MCF 10A (cell line): ENCODE measurements around the gene ASTN2. TPM values are rescaled to one million over a fixed set of nuclear protein-coding genes. Genes with fewer than 3 reads are reported as not detected.
A peak's percentile ranks its signal among the peaks of the same experiment; 100 is the strongest.

ENCODE experiments used
- BruUV-seq: library from RNA; stranded (reverse); fragments of 400-500 nt; replicated peaks from 2 replicates; lab custom pipeline; 2021; lab: Mats Ljungman, UMichigan
- CTCF ChIA-PET: fragments of 300-600 bp; sonication (Branson Sonifier 250); formaldehyde crosslinking; extraction: SDS; loops from one replicate; lab custom pipeline; 2021; ENCODE audit warnings: antibody characterized with exemption, inconsistent platforms; lab: Yijun Ruan, JAX
- POLR2A ChIA-PET: fragments of 300-600, 350-650 bp; sonication (Branson Sonifier 250); formaldehyde crosslinking; extraction: SDS; loops from one replicate; lab custom pipeline; 2020; ENCODE audit warnings: antibody characterized with exemption, inconsistent platforms; lab: Yijun Ruan, JAX
- DNase-seq: peaks from one replicate; pipeline ENCODE4 v3.0.0-alpha.2; 2018; ENCODE audit not compliant: unreplicated experiment
- H3K27ac Mint-ChIP-seq: one replicate; pipeline ENCODE4 v1.8.0; 2022; ENCODE audit warnings: mild to moderate bottlenecking, low read depth, mixed read lengths; ENCODE audit not compliant: unreplicated experiment
- H3K27me3 Mint-ChIP-seq: one replicate; pipeline ENCODE4 v1.8.0; 2022; ENCODE audit warnings: mixed read lengths; ENCODE audit not compliant: insufficient read depth, unreplicated experiment
- H3K36me3 Mint-ChIP-seq: one replicate; pipeline ENCODE4 v1.8.0; 2022; ENCODE audit warnings: mild to moderate bottlenecking, moderate library complexity, mixed read lengths; ENCODE audit not compliant: insufficient read depth, unreplicated experiment
- H3K4me1 Mint-ChIP-seq: one replicate; pipeline ENCODE4 v1.8.0; 2022; ENCODE audit warnings: mixed read lengths; ENCODE audit not compliant: insufficient read depth, unreplicated experiment
- H3K4me3 Mint-ChIP-seq: one replicate; pipeline ENCODE4 v1.8.0; 2022; ENCODE audit warnings: mild to moderate bottlenecking, moderate library complexity, mixed read lengths; ENCODE audit not compliant: unreplicated experiment
- H3K9me3 Mint-ChIP-seq: one replicate; pipeline ENCODE4 v1.8.0; 2022; ENCODE audit warnings: mixed read lengths; ENCODE audit not compliant: unreplicated experiment
- intact Hi-C: fragments of 100-400 bp; cut with micrococcal nuclease; formaldehyde crosslinking; loops from 2 replicates; pipeline ENCODE4 v1.14.1; 2022
- total RNA-seq: library from RNA; stranded (reverse); gene quantifications from 2 replicates; pipeline ENCODE4 v1.2.3, GENCODE V29; 2022
- TF ChIP-seq, protein P1 (sequence below): fragments of 200-600 bp; IDR thresholded peaks from one replicate; pipeline ENCODE4 v1.8.0; 2022; ENCODE audit warnings: antibody characterized with exemption, mild to moderate bottlenecking; ENCODE audit not compliant: unreplicated experiment

The ASTN2 gene
- total RNA-seq, 1 experiment from 2014 or later: 1.8 TPM

DNA sequence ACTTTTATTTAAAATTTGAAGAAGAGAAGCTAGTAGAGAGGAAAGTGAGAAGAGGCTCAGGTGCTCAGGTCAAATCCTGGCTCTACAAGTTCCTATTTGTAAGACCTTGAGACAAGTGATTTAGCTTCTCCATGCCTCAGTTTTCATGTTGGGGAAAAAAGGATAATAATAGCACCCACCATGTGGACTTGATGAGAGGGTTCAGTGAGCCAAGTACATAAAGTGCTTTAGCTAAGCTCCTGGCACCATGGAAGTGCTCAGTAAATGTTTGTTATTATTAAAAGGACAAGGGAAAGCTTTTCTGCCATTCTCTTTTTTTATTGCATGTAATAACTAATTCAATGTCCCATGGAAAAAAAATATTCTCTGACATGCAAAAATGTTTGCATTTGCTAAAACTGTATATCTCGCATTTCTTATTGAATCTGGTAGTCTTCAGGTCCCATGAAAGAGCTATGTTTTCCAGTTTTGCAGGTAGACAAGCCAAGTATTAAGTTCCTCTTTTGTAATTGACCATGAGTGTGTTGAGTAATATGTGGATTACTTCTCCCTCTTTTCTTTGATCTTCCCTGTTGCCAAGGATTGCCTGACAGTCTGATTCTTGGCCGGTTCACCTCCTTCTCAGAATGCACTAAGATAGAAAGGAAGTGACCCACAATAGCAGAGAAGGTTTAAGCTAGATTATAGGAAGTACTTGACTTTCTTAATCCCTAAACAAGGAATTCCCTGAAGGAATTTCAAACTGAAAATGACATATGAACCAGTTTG, 773.4 kb downstream of the ASTN2 start:
- ChIA-PET CTCF (interaction anchor here (0.5 to 2.8 kb wide), 7 partner anchors 93 to 1057 kb away, joined by 3 to 18 read pairs (median 4); partner anchors contain the start of gene PAPPA), POLR2A (interaction anchor here (0.6 to 0.8 kb wide), 3 partner anchors 70 to 650 kb away, joined by 3 read pairs; no protein-coding TSS in a partner anchor)
- Mint-ChIP-seq H3K4me3 (no peak overlapping the region), H3K4me1 (no peaks in the 10 kb centered on the region), H3K27ac (no peak overlapping the region), H3K9me3 (no peaks in the 10 kb centered on the region), H3K27me3 (no peaks in the 10 kb centered on the region), H3K36me3 (no peaks in the 10 kb centered on the region)
- TF ChIP-seq, protein P1, sequence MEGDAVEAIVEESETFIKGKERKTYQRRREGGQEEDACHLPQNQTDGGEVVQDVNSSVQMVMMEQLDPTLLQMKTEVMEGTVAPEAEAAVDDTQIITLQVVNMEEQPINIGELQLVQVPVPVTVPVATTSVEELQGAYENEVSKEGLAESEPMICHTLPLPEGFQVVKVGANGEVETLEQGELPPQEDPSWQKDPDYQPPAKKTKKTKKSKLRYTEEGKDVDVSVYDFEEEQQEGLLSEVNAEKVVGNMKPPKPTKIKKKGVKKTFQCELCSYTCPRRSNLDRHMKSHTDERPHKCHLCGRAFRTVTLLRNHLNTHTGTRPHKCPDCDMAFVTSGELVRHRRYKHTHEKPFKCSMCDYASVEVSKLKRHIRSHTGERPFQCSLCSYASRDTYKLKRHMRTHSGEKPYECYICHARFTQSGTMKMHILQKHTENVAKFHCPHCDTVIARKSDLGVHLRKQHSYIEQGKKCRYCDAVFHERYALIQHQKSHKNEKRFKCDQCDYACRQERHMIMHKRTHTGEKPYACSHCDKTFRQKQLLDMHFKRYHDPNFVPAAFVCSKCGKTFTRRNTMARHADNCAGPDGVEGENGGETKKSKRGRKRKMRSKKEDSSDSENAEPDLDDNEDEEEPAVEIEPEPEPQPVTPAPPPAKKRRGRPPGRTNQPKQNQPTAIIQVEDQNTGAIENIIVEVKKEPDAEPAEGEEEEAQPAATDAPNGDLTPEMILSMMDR: no peak
- DNase-seq: peak; percentile 38
- intact Hi-C loops: no loop called here
- no TSS peak for BruUV-seq

DNA sequence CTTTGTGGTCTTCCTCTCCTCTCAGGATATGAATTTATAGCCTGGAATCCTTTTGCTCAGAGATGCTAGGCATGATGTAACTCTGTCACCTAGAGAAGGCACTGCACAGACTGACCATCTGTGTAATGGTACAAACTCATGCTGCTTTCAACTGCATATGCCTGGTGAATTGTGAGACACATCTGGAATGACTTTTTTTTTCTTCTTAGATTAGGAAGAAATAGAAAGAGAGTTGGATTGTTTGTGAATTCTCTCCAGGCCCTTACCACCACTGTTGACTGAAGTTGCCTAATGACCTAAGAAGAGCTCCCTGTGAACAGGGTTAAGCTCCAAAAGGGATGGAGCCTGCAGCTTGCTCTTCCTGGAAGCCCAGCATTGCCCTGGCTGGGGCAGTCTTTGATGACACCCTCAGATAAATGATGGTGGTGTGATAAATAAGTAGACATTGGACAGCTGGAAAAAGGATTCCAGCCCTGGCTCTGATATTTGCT, 775.6 kb downstream of the ASTN2 start:
- no TSS peak for BruUV-seq
- Mint-ChIP-seq H3K27ac (no peak overlapping the region), H3K9me3 (no peaks in the 10 kb centered on the region), H3K27me3 (no peaks in the 10 kb centered on the region), H3K36me3 (no peaks in the 10 kb centered on the region), H3K4me1 (no peaks in the 10 kb centered on the region), H3K4me3 (no peak overlapping the region)
- ChIA-PET POLR2A (interaction anchor here (1.0 kb wide), 1 partner anchor 695 kb away, joined by 3 read pairs; no protein-coding TSS in a partner anchor), CTCF (interaction anchor here (0.5 kb wide), 1 partner anchor 176 kb away, joined by 4 read pairs; no protein-coding TSS in a partner anchor)
- intact Hi-C loops: no loop called here
- no peak for DNase-seq
- TF ChIP-seq, protein P1: no peak

DNA sequence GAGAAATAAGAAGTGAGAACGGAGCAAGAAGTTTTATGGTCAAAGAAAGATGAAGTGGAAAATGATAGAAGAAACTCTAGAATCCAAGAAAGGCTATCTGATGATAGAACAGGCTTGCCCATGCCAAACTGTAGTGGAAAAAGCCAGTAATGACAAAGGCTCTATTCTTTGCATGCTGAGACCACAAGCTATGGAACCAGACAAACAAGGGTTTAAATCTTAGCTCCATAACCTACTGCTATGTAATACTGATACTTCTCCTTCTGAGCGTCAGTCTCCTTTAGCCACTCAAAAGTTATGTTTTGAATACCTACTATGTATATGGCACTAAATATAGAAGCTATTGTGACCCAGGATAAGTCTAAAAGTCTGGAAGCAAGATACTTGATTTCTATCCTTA, 778.9 kb downstream of the ASTN2 start:
- Mint-ChIP-seq H3K27ac (no peak overlapping the region), H3K4me3 (no peak overlapping the region), H3K36me3 (no peaks in the 10 kb centered on the region), H3K4me1 (no peaks in the 10 kb centered on the region), H3K27me3 (no peaks in the 10 kb centered on the region), H3K9me3 (no peaks in the 10 kb centered on the region)
- intact Hi-C loops: no loop called here
- no peak for DNase-seq
- CTCF ChIA-PET: interaction anchor here (0.6 to 1.7 kb wide), 5 partner anchors 11 to 1045 kb away, joined by 3 to 8 read pairs (median 4); no protein-coding TSS in a partner anchor
- POLR2A ChIA-PET: interaction anchor here (0.6 kb wide), 1 partner anchor 109 kb away, joined by 3 read pairs; no protein-coding TSS in a partner anchor
- TF ChIP-seq, protein P1: no peak
- BruUV-seq: no TSS peak
